GM21360 (cell line): ENCODE results near the gene JMJD7.

Experiments used
- ATAC-seq: cut with Tn5 transposase; IDR thresholded peaks from one replicate; pipeline ENCODE4 v1.9.1; 2021; ENCODE audit warnings: mild to moderate bottlenecking, moderate library complexity; ENCODE audit not compliant: unreplicated experiment

JMJD7 gene

DNA sequence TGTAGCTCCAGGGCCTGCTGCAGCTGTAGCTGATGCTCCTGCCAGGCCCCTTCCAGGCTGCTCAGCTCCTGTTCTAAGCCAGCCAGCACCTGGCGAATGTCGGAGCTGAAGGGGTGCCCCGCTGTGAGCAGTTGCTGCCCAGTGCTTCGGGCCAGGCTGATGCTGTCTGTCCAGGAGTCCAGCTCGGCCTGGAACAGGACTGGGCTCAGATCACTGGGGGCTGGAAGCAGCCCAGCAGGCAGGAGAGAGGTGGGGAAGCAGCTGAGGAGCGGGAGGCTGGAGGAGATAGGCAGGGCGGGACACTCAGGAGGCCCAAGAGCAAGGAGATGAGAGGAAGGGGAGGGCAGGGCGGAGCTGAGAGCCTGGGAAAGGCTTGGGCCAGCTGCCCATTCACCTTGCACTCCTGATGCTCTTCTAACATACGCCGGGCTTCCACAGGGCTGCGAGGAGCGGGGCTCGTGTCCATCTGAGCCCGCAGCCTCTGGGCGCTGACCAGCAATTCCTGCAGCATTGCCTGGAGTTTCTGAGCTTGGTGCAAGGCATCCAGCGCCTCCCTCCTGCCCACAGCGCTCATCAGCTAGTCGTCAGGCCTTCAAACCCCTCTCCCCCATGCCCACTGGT, 34.0 kb downstream of the JMJD7 start:
- ATAC-seq, result no peak

DNA sequence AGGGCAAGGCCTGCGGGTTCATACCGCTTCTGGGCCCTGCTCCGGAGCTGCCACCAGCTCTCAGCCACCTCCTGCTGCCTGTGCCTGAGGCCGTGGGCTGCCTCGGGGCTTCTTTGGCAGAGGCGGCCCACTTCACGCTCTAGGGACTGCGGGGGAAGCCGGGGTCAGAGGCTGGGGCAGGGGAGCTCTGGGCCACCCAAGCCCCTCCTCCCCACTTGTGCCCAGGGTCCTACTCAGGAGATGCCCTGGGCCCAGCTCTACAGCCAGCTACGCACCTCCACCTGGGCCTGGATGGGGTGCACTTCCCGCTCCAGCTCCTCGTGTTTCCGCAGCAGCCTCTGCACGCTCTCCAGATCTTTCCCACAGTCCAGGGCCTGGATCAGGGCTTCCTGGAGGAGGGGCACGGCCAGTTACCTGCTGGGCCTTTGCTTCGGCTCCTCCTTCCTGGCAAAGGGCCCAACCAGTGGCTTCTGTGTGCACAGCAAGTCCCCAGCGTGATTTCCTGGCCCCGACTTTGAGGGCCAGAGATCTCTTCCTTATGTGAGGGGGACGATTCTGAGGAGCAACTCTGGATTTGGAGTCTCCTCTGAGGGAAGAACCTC, 34.7 kb downstream of the JMJD7 start:
- no peak for ATAC-seq

DNA sequence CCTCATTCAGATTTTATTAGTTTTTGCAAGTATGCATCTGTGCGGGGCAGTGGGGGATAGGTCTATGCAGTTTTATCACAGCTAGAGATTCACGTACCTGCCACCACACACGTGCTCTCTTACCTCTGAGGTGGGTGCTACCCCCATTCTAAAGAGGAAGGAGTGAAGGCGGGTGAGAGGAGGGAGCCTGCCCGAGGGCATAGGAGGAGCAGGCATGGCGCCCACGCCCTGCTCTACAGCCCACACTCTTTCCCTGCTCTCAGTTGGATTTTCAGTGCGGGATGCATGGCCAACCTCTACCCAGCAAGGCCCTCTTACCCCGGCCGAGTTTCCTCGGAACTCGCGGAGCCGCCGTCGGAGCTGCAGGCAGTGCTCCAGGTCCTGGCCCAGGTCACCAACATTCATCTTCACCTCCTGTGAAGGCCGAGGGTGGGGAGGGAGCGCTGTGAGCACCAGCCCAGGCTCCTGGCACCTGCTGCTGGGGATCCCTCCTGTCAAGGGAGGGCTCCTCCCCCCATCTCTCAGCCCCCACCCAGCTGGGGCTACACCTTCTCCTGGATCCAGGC, 37.7 kb downstream of the JMJD7 start:
- no peak for ATAC-seq

DNA sequence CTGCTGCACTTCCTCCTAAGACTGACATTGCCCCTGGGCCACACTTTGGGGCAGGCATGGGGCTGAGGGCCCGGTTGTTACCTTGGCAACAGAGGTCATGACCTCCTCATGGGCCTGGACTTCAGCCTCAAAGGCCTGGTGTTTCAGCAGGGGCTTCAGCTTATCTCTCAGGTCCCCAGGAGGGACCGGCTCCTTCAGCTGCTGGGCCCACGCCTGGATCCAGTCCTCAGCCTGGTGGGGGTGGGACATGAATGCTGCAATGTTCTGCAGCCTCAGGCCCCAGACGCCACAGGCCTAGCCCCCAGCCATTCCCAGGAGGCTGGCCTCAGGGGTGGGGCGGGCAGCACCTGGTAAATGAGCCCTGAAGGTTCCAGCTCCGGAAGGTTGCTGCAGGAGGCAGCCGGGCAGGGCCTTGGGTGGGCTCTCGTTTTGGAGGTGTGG, 38.4 kb downstream of the JMJD7 start:
- ATAC-seq, result no peak

DNA sequence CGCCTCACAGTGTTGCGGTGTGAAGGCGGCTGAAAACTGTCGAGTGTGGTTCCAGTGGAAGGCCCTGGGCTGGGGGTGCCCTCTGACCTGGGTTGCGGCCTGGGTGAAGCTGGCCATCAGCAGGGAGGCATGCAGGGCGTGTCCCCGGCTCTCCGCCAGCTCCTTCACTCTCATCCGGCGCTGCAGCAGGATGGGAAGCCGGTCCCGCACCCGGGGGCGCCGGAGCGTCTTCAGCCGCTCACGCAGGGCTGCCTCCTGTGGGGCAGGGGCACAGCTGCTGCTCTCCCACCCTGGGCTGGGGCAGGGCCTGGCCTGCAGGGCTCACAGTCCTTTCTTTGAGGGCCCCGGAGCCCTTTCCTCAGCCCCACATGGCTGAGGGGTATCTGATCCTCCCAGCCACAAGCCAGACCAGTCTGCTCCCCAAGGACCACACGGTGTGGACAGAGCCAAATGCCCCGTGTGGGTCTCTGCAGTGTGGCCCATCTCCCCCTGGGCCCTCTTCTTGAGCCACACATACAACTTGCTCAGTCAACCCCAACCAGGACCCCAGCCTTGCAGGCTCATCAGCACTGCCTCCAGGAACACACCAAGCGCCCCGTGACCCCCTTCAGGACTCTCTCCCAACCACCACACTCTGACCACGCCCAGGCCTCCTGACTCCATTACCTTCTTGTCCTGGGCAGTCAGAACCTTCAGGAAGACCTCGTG, 39.1 kb downstream of the JMJD7 start:
- ATAC-seq, result no peak

DNA sequence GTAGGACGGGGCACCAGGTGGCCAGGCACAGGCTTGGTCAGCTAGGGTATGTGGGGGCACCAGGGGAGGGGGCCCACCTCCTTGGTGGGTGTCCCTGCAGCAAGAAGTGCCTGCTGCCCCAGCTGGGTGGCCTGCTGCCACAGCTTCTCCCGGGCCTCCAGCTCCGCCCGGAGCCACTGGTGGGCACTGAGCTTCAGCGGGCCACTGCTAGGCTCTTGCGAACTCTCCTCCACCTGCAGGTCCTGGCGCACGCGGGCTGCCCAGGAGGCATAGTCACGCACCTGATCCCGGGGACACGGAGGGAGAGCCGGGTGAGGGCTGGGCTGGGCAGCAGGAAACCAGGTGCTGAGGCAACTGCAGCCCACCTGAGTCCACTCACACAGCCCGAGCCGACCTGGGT, 40.4 kb downstream of the JMJD7 start:
- no peak for ATAC-seq

DNA sequence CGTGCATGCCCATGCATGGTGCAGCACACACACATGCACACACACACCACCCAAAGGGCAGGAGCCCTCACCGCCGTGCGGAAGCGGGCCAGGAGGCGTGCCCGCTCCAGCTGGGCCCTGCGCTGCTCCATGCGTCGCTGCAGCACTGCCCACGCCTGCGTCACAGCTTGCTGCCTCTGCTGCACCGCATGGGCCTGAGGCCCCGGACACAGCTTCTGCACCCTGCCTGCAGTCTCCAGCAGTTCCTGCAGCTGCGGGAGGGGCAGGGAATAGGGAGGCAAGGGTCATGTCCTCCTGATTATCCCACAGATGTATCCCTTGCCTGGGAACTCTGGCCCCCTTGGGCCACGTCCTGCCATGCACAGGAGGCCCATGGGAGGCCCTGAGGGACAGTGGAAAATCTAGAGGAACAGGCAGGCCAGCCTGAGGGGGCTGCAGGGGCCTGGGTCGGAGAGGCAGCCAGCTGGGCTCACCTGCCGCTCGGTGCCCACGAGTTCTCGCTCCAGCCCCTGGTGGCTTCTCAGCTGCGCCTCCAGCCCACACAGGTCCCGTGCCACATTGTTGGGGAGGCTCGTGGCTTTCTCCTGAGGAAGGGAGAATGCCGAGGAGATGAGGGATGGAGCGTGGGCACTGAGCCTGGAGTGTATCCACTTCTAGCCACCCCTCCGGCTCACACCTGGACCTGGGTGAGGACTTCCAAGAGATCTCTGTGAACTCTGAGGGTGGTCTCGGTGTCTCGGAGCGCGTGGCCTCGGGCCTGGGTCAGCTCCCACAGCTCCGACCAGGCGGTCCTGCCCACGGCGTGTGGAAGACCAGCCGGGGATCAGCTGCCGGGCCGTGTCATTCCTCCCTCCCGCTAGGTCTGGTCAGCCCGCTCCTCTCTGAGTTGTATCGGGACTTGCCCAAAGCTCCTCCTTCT, 42.1 kb downstream of the JMJD7 start:
- no peak for ATAC-seq

DNA sequence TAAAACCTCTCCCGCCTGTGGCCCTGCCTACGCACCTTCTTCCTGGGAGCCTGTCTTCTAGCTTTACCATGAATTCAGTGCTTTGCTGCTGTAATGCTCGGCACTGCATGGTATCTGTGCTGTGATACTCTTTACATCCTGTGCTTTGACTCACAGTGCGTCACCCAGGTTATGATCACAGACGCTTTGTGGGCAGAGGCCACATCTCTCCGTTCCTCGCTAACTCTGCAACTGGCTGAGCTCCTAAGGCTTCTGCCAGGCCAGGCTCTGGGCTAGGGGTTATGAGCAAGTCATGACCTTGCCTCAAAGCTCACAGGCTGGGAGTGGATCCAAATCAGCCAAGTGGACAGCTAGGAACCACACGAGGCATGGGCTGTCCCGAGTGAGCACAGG, 42.8 kb downstream of the JMJD7 start:
- ATAC-seq, result no peak

DNA sequence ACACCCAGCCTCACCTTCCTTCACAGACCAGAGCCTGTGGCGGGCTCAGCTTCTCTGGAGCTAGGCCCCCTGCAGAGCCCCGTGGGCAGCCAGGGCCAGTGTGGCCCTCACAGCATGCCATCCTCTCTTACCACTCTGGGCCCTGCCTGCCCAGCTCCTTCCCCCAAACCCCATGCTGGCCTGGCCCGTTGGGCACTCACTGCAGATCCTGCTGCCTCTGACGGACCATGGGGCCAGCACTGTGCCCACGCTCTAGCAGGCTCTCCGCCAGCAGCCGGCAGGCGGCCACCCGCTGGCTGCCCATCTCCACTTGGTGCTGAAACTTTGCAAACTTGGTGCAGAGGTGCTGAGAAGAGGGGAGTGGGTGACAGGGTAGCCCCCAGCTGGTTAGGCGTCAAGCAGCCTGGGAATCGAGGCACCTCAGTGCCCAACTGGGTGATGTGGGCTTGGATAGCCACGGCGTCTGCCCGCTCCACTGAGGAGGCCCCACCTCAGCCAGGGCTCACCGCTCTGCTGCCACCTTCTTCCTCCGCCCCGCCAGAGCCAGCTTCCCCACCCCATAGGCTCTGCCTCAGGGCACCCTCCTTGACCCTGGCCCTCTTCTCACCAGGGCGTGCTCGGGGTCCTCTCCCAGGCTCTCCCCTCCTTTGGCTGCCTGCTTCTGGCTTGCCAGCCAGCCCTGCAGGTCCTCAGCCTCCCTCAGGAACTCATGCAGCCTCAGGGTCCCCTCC, 43.4 kb downstream of the JMJD7 start:
- no peak for ATAC-seq

DNA sequence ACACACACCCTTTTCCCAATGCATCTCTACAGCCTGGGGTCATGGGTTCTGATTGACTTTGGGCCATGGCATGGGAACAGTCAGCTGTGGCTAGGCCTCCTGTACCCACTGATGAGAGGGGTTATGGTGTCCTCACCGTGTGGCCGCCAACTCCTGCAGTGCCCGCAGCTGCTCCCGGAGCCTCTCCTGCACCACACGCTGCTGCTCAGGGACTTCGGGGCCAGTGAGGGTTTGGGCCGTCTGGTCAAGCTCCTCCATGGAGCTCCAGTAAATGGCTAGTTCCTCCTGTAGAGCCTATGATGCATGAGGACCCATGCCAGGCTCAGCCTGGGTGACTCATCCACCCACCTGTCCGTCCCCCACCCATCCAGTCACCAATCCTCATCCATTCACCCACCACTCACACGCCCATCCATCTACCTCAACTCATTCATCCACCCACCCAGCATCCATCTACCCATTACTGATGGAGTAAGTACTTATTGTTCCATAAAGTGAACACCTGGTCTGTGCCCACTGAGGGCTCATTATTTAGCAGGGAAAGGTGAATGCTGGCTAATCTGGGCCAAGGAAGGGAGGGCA, 44.4 kb downstream of the JMJD7 start:
- ATAC-seq, result no peak

DNA sequence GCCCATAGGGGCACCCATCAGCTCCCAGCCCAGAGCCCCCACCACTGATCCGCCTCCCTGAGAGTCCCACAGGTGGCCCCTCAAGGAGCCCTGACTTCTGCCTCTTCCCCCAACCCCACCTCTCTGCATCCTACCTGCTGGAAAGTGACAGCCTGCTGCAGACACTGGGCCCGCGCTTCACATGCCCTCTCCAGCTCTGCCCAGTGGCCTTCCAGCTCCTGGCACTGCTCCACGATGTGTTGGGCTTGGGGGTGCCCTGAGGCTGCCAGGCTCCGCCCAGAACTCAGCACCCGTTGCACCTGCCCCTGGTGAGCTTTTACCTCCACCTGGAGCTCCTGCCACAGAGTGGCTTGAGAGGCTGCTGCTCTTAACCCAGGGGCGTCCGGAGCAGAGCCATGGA, 45.8 kb downstream of the JMJD7 start:
- no peak for ATAC-seq

DNA sequence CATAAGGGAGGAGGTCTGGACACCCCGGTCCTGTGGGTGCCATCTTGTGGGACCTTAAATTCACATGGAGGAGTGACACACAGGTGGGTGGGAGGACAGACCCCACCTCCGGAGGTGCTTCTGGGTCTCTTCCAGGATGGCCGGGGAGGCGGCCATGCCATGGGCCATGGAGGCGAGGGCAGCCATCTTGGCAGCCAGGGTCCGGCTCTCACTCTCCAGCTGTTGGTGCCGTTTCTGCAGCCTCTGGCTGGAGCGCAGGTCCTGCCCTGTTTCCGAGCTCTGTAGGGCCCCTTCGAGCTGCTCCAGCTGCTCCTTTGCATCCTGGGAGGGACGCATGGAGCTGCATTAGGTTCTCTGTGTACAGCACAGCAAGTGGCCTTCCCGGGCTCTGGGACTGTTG, 46.8 kb downstream of the JMJD7 start:
- ATAC-seq, result no peak

DNA sequence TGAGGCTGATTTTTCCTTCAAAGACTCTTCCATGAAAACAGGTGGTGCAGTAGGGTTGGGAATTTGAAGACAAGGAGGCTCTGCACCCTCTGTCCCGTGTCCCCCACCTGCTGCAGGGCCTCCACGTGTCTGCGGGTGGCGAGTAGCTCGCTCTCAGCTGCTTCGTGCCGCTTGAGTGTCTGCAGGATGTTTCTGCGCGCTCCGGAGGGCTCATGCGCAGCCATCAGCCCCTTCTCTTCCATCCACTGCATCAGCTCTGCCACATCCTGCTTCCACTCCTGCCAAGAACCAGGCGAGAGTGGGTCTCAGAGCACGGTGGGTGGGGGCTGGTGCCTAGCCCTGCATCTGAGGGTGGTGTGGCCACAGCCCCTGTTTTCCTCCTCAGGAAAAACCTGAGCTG, 48.1 kb downstream of the JMJD7 start:
- ATAC-seq, result no peak

DNA sequence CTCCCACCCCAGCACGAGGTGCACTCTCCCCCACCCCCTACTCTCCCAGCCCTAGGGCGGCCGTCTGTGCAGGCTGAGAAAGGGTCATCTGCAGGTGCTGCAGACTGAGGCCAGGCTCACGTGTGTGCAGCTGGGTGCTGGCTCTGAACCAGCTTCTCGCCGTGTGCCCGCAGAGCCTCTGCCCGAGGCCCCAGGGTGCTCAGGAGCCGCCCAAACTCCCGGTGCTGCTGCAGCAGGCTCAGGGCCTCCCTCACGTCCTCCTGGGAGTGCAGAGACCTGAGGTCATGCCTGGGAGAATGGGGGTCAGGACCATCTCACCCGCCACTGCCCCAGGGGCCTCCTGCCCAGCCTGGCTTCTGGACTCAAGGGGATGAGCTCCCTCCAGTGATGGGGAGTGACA, 48.8 kb downstream of the JMJD7 start:
- no peak for ATAC-seq

DNA sequence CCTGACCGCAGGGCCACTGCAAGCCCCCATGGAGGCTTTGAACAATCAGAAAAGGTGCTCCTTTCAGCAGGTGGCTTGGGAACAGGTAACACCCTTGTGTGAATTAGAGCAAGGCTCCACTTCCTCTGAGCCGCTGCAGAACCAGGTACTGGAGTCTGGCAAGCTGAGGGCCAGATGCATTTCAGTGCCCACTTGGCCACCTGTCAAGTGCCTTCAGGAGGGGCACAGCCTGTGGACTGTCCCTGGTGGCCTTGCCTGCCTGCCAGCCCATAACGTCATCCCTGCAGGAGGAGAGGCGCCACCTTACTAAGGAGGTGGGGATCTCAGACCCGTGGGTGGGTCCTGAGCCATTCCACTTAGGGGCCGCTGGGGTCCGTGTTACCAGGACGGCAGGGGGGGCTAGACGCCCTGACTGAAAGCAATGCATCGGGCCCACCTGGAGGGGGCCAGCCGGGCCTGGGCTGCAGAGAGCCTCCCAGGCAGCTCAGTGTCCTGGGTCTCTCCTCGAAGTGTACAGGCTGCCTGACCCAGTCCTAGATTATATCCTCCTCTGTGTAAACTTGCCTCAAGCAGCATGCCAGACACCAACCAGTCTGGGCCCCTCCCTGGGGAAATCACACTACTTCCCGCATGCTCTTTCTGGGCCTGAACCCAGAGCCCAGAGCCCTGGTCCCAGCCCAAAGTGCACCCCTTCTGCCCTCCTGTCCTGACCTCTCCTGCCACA, 49.9 kb downstream of the JMJD7 start:
- ATAC-seq, result no peak

DNA sequence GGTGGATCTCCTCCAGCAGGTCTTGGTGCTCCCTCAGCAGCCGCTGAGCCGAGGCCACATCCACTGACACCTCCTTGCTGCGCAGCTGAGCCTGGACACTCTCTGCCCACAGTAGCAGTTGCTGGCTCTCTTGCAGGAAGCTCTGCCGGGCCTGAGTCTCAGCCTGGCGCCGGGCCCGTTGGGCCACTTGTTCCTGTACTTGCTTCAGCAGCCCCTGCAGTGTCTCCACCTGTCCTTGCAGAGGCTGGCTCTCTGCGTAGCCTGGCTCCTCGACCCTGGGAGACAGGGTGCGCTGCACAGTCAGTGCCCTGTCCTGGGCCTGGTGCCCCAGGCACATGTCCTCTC, 50.4 kb downstream of the JMJD7 start:
- ATAC-seq, result no peak

DNA sequence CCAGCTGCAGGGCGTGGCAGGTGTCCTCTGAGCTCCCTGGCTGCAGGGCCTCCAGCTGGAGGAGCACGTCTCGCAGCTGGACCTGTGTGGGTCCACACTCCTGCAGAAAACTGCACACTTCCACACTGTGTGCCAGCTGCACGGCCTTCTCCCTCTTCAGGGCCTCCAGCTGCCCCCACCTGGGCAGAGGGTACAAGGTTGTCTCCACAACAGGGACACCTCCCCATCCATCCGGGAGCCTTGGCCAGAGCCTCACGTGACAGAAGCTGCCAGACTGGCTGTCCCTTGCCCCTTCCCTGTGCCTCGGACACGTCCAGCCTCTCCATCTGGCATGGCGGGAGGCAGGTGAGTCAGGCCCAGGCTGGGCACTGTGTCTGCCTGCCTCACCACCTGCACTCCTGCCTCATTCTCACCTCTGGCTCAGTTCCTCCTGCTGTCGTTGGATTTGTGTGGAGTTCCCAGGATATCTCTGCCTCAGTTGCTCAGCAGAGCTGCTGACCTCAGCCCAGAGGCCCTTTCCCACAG, 51.5 kb downstream of the JMJD7 start:
- no peak for ATAC-seq

DNA sequence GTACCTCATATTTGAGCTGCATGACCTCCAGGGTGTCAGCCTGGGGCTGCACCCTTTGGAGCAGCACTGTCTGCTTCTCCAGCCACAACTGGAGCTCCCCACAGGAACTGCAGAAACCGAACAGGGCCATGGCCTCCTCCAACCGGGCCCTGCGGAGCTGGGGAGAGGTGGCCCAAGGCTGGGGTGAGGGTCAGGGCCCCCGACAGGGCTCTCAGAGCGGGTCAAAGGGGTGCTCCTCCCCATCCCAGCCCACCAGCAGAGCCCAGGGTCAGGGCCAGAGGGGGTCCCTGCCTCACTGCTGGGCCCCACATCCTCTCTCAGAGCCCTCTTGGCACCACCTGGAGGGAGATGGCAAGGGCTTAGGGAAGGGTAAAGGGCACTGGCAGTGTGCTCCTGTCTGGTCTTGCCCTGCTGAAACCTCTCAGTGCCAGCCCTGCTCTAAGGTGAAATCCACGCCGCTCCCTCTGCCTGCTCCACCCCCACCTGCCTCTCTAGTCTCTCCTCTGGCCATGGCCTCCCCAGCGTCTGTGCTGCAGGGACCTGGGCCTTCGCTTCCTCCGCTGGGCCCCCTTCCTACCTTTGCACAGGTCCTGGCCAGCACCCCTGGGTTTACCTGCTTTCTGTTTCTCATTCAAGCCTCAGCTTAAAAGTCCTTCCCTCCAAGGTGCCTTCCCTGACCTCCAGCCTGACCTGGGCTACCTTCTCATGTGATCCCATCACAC, 52.4 kb downstream of the JMJD7 start:
- no peak for ATAC-seq

DNA sequence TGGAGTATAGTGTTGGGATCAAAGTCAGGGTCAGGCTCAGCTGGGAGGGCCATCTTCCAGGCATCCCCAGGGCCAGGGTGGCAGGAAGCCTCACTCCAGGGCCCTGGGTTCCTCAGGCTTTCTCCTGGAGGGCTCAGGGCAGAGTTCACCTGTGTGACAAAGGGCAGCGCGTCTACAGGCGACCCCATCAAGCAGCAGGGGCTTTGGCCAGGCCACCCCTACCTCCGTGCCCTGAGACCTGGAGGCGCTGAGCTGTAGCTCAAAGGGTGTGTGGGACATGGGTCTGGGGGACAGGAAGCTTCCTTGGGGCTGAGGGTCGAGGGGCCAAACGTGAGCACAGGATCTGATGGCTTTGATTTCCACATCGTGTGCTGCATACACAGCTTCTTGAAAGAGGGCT, 53.2 kb downstream of the JMJD7 start:
- ATAC-seq, result no peak
